Naive thymus-derived CD8-positive, alpha-beta T cell (primary cell): ENCODE measurements around the gene SSBP2. TPM values are rescaled to one million over a fixed set of nuclear protein-coding genes. Genes with fewer than 3 reads are reported as not detected.
"Not testable (repeated sequence)": the region's sequence is repeated elsewhere in the genome, so short reads cannot be mapped to it uniquely, and the experiment has no call there.

Experiments
- ATAC-seq, 2 donors: fragments of 150-1000 bp; cut with Tn5 transposase in 1 of 2; sonication (Bioruptor Pico), chemical (Tn5 transposase) in 1 of 2; 1 replicate in 1 of 2; 2 replicates in 1 of 2; pipeline ENCODE4 v1.10.0; 2021; ENCODE audit warnings: mild to moderate bottlenecking in 2 of 2, moderate library complexity in 2 of 2
- POLR2A ChIA-PET: fragments of 350-600 bp; sonication (Branson Sonifier 250); formaldehyde crosslinking; loops from one replicate; lab custom pipeline; 2021; ENCODE audit warnings: antibody characterized with exemption; lab: Charles Lee
- DNase-seq, 10 donors: peaks; one replicate each; pipeline versions ENCODE4 v3.0.0 to v3.0.0-alpha.2; 2020 to 2022
- H3K27ac Mint-ChIP-seq, 10 donors: one replicate each; pipeline ENCODE4 v1.8.0; 2020 to 2022; ENCODE audit warnings: mild to moderate bottlenecking in 10 of 10, mixed read lengths in 10 of 10, moderate library complexity in 4 of 10, inconsistent platforms in 1 of 10
- H3K27me3 Mint-ChIP-seq, 5 donors: one replicate each; pipeline ENCODE4 v1.8.0; 2021 to 2022; ENCODE audit warnings: mixed read lengths in 5 of 5
- H3K36me3 Mint-ChIP-seq, 3 donors: one replicate each; pipeline ENCODE4 v1.8.0; 2020 to 2022; ENCODE audit warnings: mixed read lengths in 3 of 3, mild to moderate bottlenecking in 2 of 3, inconsistent platforms in 1 of 3
- H3K4me1 Mint-ChIP-seq, 4 donors: one replicate each; pipeline ENCODE4 v1.8.0; 2021 to 2022; ENCODE audit warnings: mixed read lengths in 4 of 4
- H3K4me3 Mint-ChIP-seq, 10 donors: one replicate each; pipeline ENCODE4 v1.8.0; 2020 to 2022; ENCODE audit warnings: mild to moderate bottlenecking in 10 of 10, mixed read lengths in 10 of 10, moderate library complexity in 6 of 10, inconsistent platforms in 1 of 10
- H3K9me3 Mint-ChIP-seq, 9 donors: one replicate each; pipeline ENCODE4 v1.8.0; 2020 to 2022; ENCODE audit warnings: mixed read lengths in 9 of 9, mild to moderate bottlenecking in 3 of 9, inconsistent platforms in 1 of 9, moderate library complexity in 1 of 9
- polyA plus RNA-seq, 3 donors: library from polyadenylated mRNA; unstranded; fragments of 300-500 nt; fragmentation: Illumina TruSeq; gene quantifications; one replicate each; pipeline ENCODE4 v1.2.3, GENCODE V29; 2021
- total RNA-seq, 8 experiments: library from RNA in 2 of 8; stranded (reverse) in 2 of 8; gene quantifications; one replicate each; pipeline ENCODE4 v1.2.3 and lab custom pipeline; 2021 to 2026

SSBP2 gene
- total and polyA plus RNA-seq, 5 experiments from 2014 or later = 36.4 to 43.8 (median 40.2) TPM

GRCh38 chr5:81646469-81646995 is 104.4 kb downstream of the SSBP2 start:
- ATAC-seq = no peak
- Mint-ChIP-seq H3K9me3 (no peaks in the 10 kb centered on the region), H3K4me3 (no peak overlapping the region), H3K27ac (no peak overlapping the region), H3K4me1 (peaks cover 3 to 19% (median 14%) of the 10 kb centered on the region in 4 donors), H3K36me3 (peaks cover 0 to 42% (median 29%) of the 10 kb centered on the region in 3 donors), H3K27me3 (no peaks in the 10 kb centered on the region)
- POLR2A ChIA-PET = no interaction called here
- DNase-seq = no peak

DNA sequence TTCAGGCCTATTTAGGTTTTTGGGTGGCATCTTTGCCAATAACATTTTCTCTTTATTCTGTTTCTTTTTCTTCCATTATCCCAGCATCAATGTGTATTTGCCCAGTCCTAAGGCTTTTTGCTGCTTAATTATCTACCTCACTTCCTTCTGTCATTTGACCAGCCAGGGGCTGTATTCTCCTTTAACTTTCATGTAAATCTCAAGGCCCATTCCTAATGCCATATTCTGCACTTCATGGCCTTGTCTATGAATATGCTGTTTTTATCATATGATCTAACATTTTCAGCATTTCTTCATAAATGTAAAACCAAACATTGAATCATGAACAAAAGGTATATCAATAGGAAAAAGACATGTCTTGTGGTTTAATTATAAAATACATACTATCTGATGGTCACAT is 108.7 kb downstream of the SSBP2 start:
- Mint-ChIP-seq H3K9me3 (no peaks in the 10 kb centered on the region), H3K27me3 (no peaks in the 10 kb centered on the region), H3K4me1 (peaks cover 3 to 17% (median 12%) of the 10 kb centered on the region in 4 donors), H3K4me3 (no peak overlapping the region), H3K27ac (peak overlapping the region in 1 of 10 donors; percentile 26), H3K36me3 (peaks cover 0 to 31% (median 18%) of the 10 kb centered on the region in 3 donors)
- ATAC-seq = no peak
- POLR2A ChIA-PET = no interaction called here
- DNase-seq = no peak

GRCh38 chr5:81639556-81639955 is 111.3 kb downstream of the SSBP2 start:
- no peak for ATAC-seq
- Mint-ChIP-seq H3K27me3 (no peaks in the 10 kb centered on the region), H3K4me3 (no peak overlapping the region), H3K36me3 (peaks cover 0 to 34% (median 24%) of the 10 kb centered on the region in 3 donors), H3K9me3 (no peaks in the 10 kb centered on the region), H3K4me1 (peaks cover 6 to 17% (median 12%) of the 10 kb centered on the region in 4 donors), H3K27ac (no peak overlapping the region)
- DNase-seq = no peak
- POLR2A ChIA-PET = no interaction called here

DNA sequence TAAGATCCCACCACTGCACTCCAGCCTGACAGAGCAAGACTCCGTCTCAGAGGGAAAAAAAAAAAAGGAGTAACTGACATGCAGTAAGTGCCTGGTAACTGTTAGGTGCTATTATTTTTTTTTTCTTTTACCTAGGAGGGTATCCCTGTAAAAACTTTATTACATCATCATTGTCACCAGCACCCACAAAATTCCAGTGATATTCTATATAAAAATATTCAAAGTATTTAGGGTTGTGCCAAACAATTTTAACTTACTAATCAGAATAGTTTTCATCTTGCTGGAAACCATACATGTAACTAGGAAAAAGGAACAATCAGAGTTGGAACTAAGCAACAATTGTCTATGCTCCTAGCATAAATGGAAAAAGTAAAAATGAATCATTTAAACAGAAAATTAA is 112.4 kb downstream of the SSBP2 start:
- no peak overlapping the region for H3K4me3 Mint-ChIP-seq
- DNase-seq = no peak
- no peaks in the 10 kb centered on the region for H3K27me3 Mint-ChIP-seq
- ATAC-seq = no peak
- POLR2A ChIA-PET = no interaction called here
- no peaks in the 10 kb centered on the region for H3K9me3 Mint-ChIP-seq
- H3K27ac Mint-ChIP-seq = no peak overlapping the region
- peaks cover 0 to 28% (median 21%) of the 10 kb centered on the region in 3 donors for H3K36me3 Mint-ChIP-seq
- H3K4me1 Mint-ChIP-seq = peaks cover 6 to 11% (median 10%) of the 10 kb centered on the region in 4 donors

DNA sequence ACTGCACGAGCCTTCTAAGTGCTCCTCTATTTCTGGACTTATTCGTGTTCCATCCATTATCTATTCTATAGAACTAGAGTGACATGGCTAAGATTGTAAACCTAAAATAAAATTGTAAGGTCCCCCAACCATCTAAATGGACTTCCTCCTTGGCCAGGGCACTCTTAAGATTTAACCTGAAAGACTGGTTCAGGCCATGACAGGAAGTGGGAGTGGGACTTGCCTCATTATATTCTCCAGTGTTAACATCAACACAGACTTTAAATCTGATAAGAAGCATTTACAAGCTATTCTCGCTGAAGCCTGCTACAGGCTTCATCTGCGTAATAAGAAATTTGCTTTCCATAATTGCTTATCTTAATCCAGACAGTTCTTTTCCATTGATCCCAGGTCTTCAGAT is 117.0 kb downstream of the SSBP2 start:
- H3K9me3 Mint-ChIP-seq = no peaks in the 10 kb centered on the region
- POLR2A ChIA-PET = no interaction called here
- no peak overlapping the region for H3K27ac Mint-ChIP-seq
- H3K36me3 Mint-ChIP-seq = peaks cover 5 to 23% (median 13%) of the 10 kb centered on the region in 3 donors
- no peak overlapping the region for H3K4me3 Mint-ChIP-seq
- peaks cover 0 to 8% (median 7%) of the 10 kb centered on the region in 4 donors for H3K4me1 Mint-ChIP-seq
- no peaks in the 10 kb centered on the region for H3K27me3 Mint-ChIP-seq
- DNase-seq (no peak), ATAC-seq (no peak)

DNA sequence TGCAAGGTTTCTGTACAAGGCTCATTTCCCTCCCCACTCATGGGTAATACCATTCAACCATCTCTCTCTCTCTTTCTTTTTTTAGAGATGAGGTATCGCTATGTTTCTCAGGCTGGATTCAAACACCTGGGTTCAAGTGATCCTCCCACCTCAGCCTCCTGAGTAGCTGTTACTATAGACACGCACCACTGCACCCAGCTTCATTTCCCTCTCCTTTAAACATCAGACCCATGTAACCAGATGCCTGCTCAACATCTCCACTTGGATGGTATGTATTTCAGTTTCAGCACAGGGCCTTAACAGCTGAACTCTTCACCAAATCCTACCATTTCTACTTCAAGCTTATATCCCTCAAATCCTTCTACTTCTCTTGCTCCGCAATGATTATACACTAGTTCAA is 117.4 kb downstream of the SSBP2 start:
- Mint-ChIP-seq H3K4me1 (peaks cover 0 to 11% (median 10%) of the 10 kb centered on the region in 4 donors), H3K4me3 (no peak overlapping the region), H3K27me3 (no peaks in the 10 kb centered on the region), H3K27ac (no peak overlapping the region), H3K9me3 (no peaks in the 10 kb centered on the region), H3K36me3 (peaks cover 5 to 26% (median 17%) of the 10 kb centered on the region in 3 donors)
- POLR2A ChIA-PET = no interaction called here
- DNase-seq (no peak), ATAC-seq (no peak)

DNA sequence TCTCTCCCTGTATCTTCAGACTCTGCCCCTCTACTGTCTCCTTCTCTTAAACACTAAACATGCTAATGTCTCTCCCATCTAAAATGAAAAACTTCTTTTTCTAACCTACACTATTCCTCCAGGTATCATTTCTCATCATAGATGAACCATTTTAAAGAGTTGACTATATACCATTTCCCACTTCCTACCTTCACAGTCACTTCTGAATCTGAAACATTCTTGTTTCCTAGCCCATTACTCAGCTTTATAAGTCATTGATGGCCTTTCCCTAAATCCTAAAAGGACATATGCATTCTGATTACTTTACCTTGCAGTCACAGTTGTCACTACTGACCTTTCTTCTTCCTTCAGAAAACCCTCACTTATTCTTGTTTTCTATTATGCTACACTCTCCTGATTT is 118.2 kb downstream of the SSBP2 start:
- ATAC-seq (no peak), DNase-seq (no peak)
- Mint-ChIP-seq H3K36me3 (peaks cover 5 to 31% (median 23%) of the 10 kb centered on the region in 3 donors), H3K27me3 (no peaks in the 10 kb centered on the region), H3K9me3 (no peaks in the 10 kb centered on the region), H3K4me1 (peaks cover 0 to 12% (median 10%) of the 10 kb centered on the region in 4 donors), H3K4me3 (no peak overlapping the region), H3K27ac (no peak overlapping the region)
- POLR2A ChIA-PET = no interaction called here

- H3K9me3 Mint-ChIP-seq = no peaks in the 10 kb centered on the region
- POLR2A ChIA-PET = no interaction called here
- no peak for DNase-seq
These were observed 119.3 kb downstream of the SSBP2 start for GRCh38 chr5:81631621-81632020.

DNA sequence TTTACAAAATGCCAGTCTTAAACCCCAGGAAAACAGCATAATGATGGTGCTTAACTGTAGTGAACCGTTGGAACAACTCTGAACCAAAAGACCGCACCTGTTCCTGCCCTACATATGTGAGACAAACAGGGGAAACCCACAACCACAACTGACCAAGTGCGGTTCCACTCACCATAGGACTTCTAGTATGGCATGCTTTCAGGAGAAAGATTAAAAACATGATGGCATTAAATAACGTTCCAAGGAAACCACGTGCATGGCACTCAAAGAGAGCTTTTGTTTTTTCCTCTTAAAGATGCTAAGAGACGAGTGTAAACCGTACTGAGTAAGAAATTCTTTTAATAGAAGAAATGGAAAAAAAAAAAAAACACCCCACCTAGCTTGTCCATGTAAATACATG is 119.8 kb downstream of the SSBP2 start:
- DNase-seq (peak in 8 of 10 donors; percentile 3 to 61 (median 15)), ATAC-seq (peak; percentile 73 to 83)
- Mint-ChIP-seq H3K4me1 (peaks cover 0 to 13% (median 9%) of the 10 kb centered on the region in 4 donors), H3K36me3 (peaks cover 5 to 31% (median 18%) of the 10 kb centered on the region in 3 donors), H3K27ac (peak overlapping the region in 4 of 10 donors; percentile 7 to 49 (median 40)), H3K4me3 (peak overlapping the region in 3 of 10 donors; percentile 11 to 46 (median 15)), H3K9me3 (no peaks in the 10 kb centered on the region), H3K27me3 (no peaks in the 10 kb centered on the region)
- POLR2A ChIA-PET = no interaction called here

More at GRCh38 chr5:81631621-81632020, 119.3 kb downstream of the SSBP2 start:
- Mint-ChIP-seq H3K27ac (no peak overlapping the region), H3K4me1 (peaks cover 0 to 11% (median 9%) of the 10 kb centered on the region in 4 donors), H3K27me3 (no peaks in the 10 kb centered on the region), H3K4me3 (no peak overlapping the region), H3K36me3 (peaks cover 5 to 31% (median 18%) of the 10 kb centered on the region in 3 donors)
- no peak for ATAC-seq

GRCh38 chr5:81630684-81631083 is 120.2 kb downstream of the SSBP2 start:
- peak overlapping the region in 3 of 10 donors; percentile 30 to 58 (median 47) for H3K27ac Mint-ChIP-seq
- POLR2A ChIA-PET = no interaction called here
- peaks cover 5 to 26% (median 13%) of the 10 kb centered on the region in 3 donors for H3K36me3 Mint-ChIP-seq
- peak overlapping the region in 3 of 10 donors; percentile 3 to 31 (median 29) for H3K4me3 Mint-ChIP-seq
- H3K9me3 Mint-ChIP-seq = no peaks in the 10 kb centered on the region
- H3K27me3 Mint-ChIP-seq = no peaks in the 10 kb centered on the region
- DNase-seq = no peak
- ATAC-seq = no peak
- H3K4me1 Mint-ChIP-seq = peaks cover 0 to 13% (median 9%) of the 10 kb centered on the region in 4 donors

DNA sequence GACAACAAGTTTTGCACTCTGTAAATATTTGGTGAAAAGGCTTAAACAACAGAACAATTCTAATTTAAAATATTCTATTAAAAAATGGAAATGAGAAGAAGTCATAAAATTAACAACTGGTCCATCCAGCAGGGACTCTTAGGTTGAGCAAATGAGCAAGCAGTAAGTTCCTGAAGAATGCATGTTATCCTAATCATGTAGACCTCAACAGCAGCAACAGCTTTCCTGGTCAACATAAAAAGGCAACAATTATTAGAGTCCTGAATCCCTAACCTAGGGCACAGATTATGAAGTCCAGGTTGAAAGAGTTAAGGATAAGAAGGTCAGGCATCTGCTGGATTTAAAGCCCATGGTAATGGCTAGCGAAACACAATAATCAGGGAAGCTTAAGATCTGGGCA is 120.9 kb downstream of the SSBP2 start:
- no peak for ATAC-seq
- Mint-ChIP-seq H3K36me3 (peaks cover 5 to 23% (median 18%) of the 10 kb centered on the region in 3 donors), H3K9me3 (no peaks in the 10 kb centered on the region), H3K27me3 (no peaks in the 10 kb centered on the region), H3K4me1 (peaks cover 0 to 13% (median 9%) of the 10 kb centered on the region in 4 donors), H3K27ac (no peak overlapping the region), H3K4me3 (no peak overlapping the region)
- DNase-seq = no peak
- POLR2A ChIA-PET = no interaction called here

DNA sequence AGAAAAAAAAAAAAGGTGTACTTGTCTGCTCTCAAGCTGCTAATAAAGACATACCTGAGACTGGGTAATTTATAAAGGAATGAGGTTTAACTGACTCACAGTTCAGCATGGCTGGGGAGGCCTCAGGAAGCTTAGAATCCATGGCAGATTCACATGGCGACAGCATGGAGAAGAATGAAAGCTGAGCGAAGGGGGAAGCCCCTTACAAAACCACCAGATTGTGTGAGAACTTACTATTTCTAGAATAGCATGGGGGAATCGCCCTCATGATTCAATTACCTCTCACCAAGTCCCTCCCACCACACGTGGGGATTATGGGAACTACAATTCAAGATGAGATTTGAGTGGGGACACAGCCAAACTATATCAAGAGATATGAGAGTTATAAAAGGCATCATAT is 122.8 kb downstream of the SSBP2 start:
- H3K9me3 Mint-ChIP-seq, H3K27me3 Mint-ChIP-seq, DNase-seq, H3K4me3 Mint-ChIP-seq, POLR2A ChIA-PET, ATAC-seq: not testable (repeated sequence)
- peaks cover 5 to 23% (median 18%) of the 10 kb centered on the region in 3 donors for H3K36me3 Mint-ChIP-seq
- peak overlapping the region in 4 of 10 donors; percentile 31 to 44 (median 36) for H3K27ac Mint-ChIP-seq
- peaks cover 0 to 13% (median 9%) of the 10 kb centered on the region in 4 donors for H3K4me1 Mint-ChIP-seq

- H3K27me3 Mint-ChIP-seq = no peaks in the 10 kb centered on the region
- H3K4me3 Mint-ChIP-seq = no peak overlapping the region
- H3K9me3 Mint-ChIP-seq = peaks cover 0 to 6% (median 0%) of the 10 kb centered on the region in 9 donors
- no peak overlapping the region for H3K27ac Mint-ChIP-seq
- H3K36me3 Mint-ChIP-seq = peaks cover 5 to 30% (median 27%) of the 10 kb centered on the region in 3 donors
- H3K4me1 Mint-ChIP-seq = peaks cover 0 to 13% (median 9%) of the 10 kb centered on the region in 4 donors
- no peak for ATAC-seq
- no peak for DNase-seq
- POLR2A ChIA-PET = no interaction called here
These were observed 124.4 kb downstream of the SSBP2 start for GRCh38 chr5:81626524-81626923.
